Heart left ventricle (tissue), 16 donors: ENCODE results near the gene BCORL1. TPM values are rescaled to one million over a fixed set of nuclear protein-coding genes. Genes with fewer than 3 reads are reported as not detected.

Experiments
- ATAC-seq, 4 donors: fragments of 200-7000 bp; cut with Tn5 transposase; one replicate each; pipeline ENCODE4 v1.9.1; 2020 to 2022; ENCODE audit warnings: moderate library complexity in 4 of 4, mild to moderate bottlenecking in 3 of 4, moderate number of reproducible peaks in 1 of 4
- DNase-seq, 5 donors: peaks; one replicate each; pipeline ENCODE4 v3.0.0-alpha.2; 2020
- H3K27ac ChIP-seq, 12 donors: fragments of 200-600 bp; sonication (generic) in 4 of 12; one replicate each; pipeline versions ENCODE4 v1.5.0 to v1.8.0; 2016 to 2022; ENCODE audit warnings: mild to moderate bottlenecking in 2 of 12
- H3K27me3 ChIP-seq, 9 donors: fragments of 200-600 bp; sonication (generic) in 2 of 9; one replicate each; pipeline versions ENCODE4 v1.5.1 to v1.8.0; 2016 to 2022; ENCODE audit warnings: mild to moderate bottlenecking in 3 of 9
- H3K36me3 ChIP-seq, 9 donors: fragments of 200-600 bp; sonication (generic) in 2 of 9; one replicate each; pipeline versions ENCODE4 v1.5.0 to v1.8.0; 2018 to 2022; ENCODE audit warnings: mild to moderate bottlenecking in 2 of 9
- H3K4me1 ChIP-seq, 12 donors: fragments of 200-600 bp; sonication (generic) in 4 of 12; one replicate each; pipeline versions ENCODE4 v1.5.0 to v1.8.0; 2016 to 2022; ENCODE audit warnings: mild to moderate bottlenecking in 3 of 12
- H3K4me3 ChIP-seq, 12 donors: fragments of 200-600 bp; sonication (generic) in 4 of 12; one replicate each; pipeline versions ENCODE4 v1.5.0 to v1.8.0; 2017 to 2022; ENCODE audit warnings: mild to moderate bottlenecking in 9 of 12, moderate library complexity in 4 of 12
- H3K9me3 ChIP-seq, 12 donors: fragments of 200-600 bp; sonication (generic) in 4 of 12; one replicate each; pipeline versions ENCODE4 v1.5.0 to v1.8.0; 2016 to 2022; ENCODE audit warnings: mild to moderate bottlenecking in 1 of 12
- CTCF ChIP-seq, 12 donors: fragments of 200-600 bp; sonication (generic) in 4 of 12; IDR thresholded peaks; one replicate each; pipeline versions ENCODE4 v1.5.0 to v1.8.0; 2018 to 2022; ENCODE audit warnings: antibody characterized with exemption in 12 of 12, mild to moderate bottlenecking in 5 of 12
- POLR2A ChIP-seq, 2 donors: fragments of 450-650 bp; IDR thresholded peaks; one replicate each; pipeline ENCODE4 v1.6.1; 2017; ENCODE audit warnings: antibody characterized with exemption in 2 of 2, mild to moderate bottlenecking in 2 of 2, moderate library complexity in 2 of 2
- WGBS, 4 donors: extraction: QIAGEN DNeasy Blood & Tissue Kit in 2 of 4; methylation state at CpG; one replicate each; pipeline versions ENCODE4 v1.1.5 to v1.1.7; 2013 to 2018; 5-methylcytosine and 5-hydroxymethylcytosine counted together
- intact Hi-C, 10 donors: fragments of 100-400 bp; cut with DNase I; formaldehyde crosslinking; loops; one replicate each; pipeline versions ENCODE4 v1.11.1 to v1.14.2; 2022
- polyA plus RNA-seq, 2 donors: library from polyadenylated mRNA; stranded (reverse); fragments of 200-250 nt; gene quantifications; one replicate each; pipeline ENCODE4 v1.2.3, GENCODE V29; 2013
- total RNA-seq, 9 donors: library from RNA; depleted of rRNA in 2 of 9; stranded (reverse); fragments of >200 nt in 2 of 9; fragmentation: NEBNext Ultra II Directional in 3 of 9; extraction: Animal tissue kit (Norgen Biotek cat#: 25700) in 3 of 9; gene quantifications; one replicate each; pipeline versions ENCODE4 v1.1.0 to v1.2.4, GENCODE V29; 2016 to 2023
- donor health status: ischemic (EF 13 %, LVEDD 7.1; RV severe dilation, severe dysfunction).
- donor health status: healthy with polysubstance abuse.
- donor health status: DM: no; HTN: yes; CAD: no.
- donor health status: DM: no; HTN: no; CAD: no.
- donor health status: ischemic (EF 25% LVEDD 6.9; RV normal size, moderate dysfunction).
- donor health status: ischemic (EF 25% LVEDD 5.7; RV mildly dilated, moderate dysfunction).
- donor health status: healthy.
- donor health status: DM: yes; HTN: yes; CAD: no.
- donor health status: ischemic (EF 35%, LVEDD 5.7; RV mildly dilated, moderate dysfunction).
- donor health status: nonischemic (EF 11% LVEDD 7.7; RV severe dilation, severe dysfunction).
- donor health status: DM: yes; HTN: yes; CAD: no.
- donor health status: PGD.
- donor health status: ischemic (EF 29% LVEDD 5.4; RV normal size, mild dysfunction).
- donor health status: nonischemic (EF 23%, LVEDD 6.1; RV moderate dilation, normal function).

Gene BCORL1
- total and polyA plus RNA-seq, 11 donors = 3.3 to 11.0 (median 8.0) TPM

- intact Hi-C loops = no loop called here
These were observed 22.8 kb downstream of the BCORL1 start for GRCh38 chrX:130005089-130005807.

GRCh38 chrX:130009658-130010223 is 27.3 kb downstream of the BCORL1 start:
- ATAC-seq = no peak
- no peak overlapping the region for H3K4me3 ChIP-seq
- TF ChIP-seq CTCF (IDR thresholded peaks at IDR 0.05) (no peak), POLR2A (IDR thresholded peaks at IDR 0.05) (no peak)
- H3K4me1 ChIP-seq = no peaks in the 10 kb centered on the region
- H3K9me3 ChIP-seq = no peaks in the 10 kb centered on the region
- 89 to 95% (median 92%) methylated on average over 5 to 10 of the region's 10 CpGs for WGBS, 4 donors
- DNase-seq = no peak
- intact Hi-C loops = no loop called here
- H3K27me3 ChIP-seq = no peaks in the 10 kb centered on the region
- peaks cover 0 to 39% (median 14%) of the 10 kb centered on the region in 9 donors for H3K36me3 ChIP-seq
- H3K27ac ChIP-seq = no peak overlapping the region

More at GRCh38 chrX:130005089-130005807, 22.8 kb downstream of the BCORL1 start:
- H3K4me3 ChIP-seq = no peak overlapping the region
- H3K36me3 ChIP-seq = peaks cover 0 to 30% (median 0%) of the 10 kb centered on the region in 9 donors
- no peaks in the 10 kb centered on the region for H3K4me1 ChIP-seq
- DNase-seq (no peak), ATAC-seq (no peak)
- no peak for TF ChIP-seq POLR2A (IDR thresholded peaks at IDR 0.05)
- no peak for TF ChIP-seq CTCF (IDR thresholded peaks at IDR 0.05)
- no peaks in the 10 kb centered on the region for H3K9me3 ChIP-seq
- WGBS, 4 donors = 79 to 88% (median 84%) methylated on average over 13 of the region's 13 CpGs
- H3K27me3 ChIP-seq = no peaks in the 10 kb centered on the region
- no peak overlapping the region for H3K27ac ChIP-seq

GRCh38 chrX:130012683-130013082 is 30.2 kb downstream of the BCORL1 start:
- no peaks in the 10 kb centered on the region for H3K27me3 ChIP-seq
- no peak overlapping the region for H3K27ac ChIP-seq
- TF ChIP-seq POLR2A (IDR thresholded peaks at IDR 0.05) (no peak), CTCF (IDR thresholded peaks at IDR 0.05) (no peak)
- H3K9me3 ChIP-seq = no peaks in the 10 kb centered on the region
- ATAC-seq (no peak), DNase-seq (no peak)
- peaks cover 0 to 5% (median 0%) of the 10 kb centered on the region in 12 donors for H3K4me1 ChIP-seq
- H3K36me3 ChIP-seq = peaks cover 0 to 37% (median 14%) of the 10 kb centered on the region in 9 donors
- intact Hi-C loops = no loop called here
- no peak overlapping the region for H3K4me3 ChIP-seq
- WGBS, 4 donors = 64 to 84% (median 80%) methylated on average over 4 to 10 of the region's 10 CpGs

- 88 to 92% (median 88%) methylated on average over 14 of the region's 14 CpGs for WGBS, 4 donors
- H3K4me3 ChIP-seq = no peak overlapping the region
- TF ChIP-seq CTCF (IDR thresholded peaks at IDR 0.05) = no peak
- H3K27ac ChIP-seq = no peak overlapping the region
- ATAC-seq = no peak
- no peak for DNase-seq
- H3K27me3 ChIP-seq = no peaks in the 10 kb centered on the region
- peaks cover 0 to 5% (median 0%) of the 10 kb centered on the region in 12 donors for H3K4me1 ChIP-seq
- intact Hi-C loops = no loop called here
- H3K9me3 ChIP-seq = no peaks in the 10 kb centered on the region
- peaks cover 0 to 34% (median 12%) of the 10 kb centered on the region in 9 donors for H3K36me3 ChIP-seq
These were observed 31.2 kb downstream of the BCORL1 start for GRCh38 chrX:130013661-130014060.
